C4-2B (cell line): ENCODE data around the gene SHCBP1L.

Source experiments
- H3K27ac ChIP-seq: fragments of 450-650 bp; 2 replicates; pipeline ENCODE4 v1.5.1; 2017
- ZFX ChIP-seq: fragments of 450-650 bp; IDR thresholded peaks from 2 replicates; pipeline ENCODE4 v1.6.1; 2017
- TF ChIP-seq, protein P1 (sequence below): fragments of 450-650 bp; conservative IDR thresholded peaks from 2 replicates; pipeline ENCODE4 v1.5.1; 2017; ENCODE audit warnings: mild to moderate bottlenecking

Gene SHCBP1L

DNA sequence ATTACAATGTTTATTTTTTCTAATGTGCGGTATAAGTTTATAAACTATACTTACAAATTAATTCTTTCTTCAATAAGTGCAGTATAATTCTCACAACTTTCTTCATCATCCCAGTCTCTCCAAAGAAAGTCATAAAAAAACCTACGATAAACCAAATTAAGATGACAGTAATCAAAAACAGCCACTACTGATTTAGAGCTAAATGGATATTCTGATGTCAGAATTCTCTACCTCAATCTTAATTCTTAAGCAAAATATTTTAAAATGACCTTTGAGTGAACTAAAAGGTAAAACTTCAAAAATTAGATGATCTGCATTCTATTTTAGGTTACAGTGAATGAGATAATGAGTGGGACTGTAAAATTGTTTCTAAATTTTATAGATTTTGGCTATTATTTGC is 13.6 kb downstream of the SHCBP1L start:
- H3K27ac ChIP-seq: no peak overlapping the region
- TF ChIP-seq, protein P1, sequence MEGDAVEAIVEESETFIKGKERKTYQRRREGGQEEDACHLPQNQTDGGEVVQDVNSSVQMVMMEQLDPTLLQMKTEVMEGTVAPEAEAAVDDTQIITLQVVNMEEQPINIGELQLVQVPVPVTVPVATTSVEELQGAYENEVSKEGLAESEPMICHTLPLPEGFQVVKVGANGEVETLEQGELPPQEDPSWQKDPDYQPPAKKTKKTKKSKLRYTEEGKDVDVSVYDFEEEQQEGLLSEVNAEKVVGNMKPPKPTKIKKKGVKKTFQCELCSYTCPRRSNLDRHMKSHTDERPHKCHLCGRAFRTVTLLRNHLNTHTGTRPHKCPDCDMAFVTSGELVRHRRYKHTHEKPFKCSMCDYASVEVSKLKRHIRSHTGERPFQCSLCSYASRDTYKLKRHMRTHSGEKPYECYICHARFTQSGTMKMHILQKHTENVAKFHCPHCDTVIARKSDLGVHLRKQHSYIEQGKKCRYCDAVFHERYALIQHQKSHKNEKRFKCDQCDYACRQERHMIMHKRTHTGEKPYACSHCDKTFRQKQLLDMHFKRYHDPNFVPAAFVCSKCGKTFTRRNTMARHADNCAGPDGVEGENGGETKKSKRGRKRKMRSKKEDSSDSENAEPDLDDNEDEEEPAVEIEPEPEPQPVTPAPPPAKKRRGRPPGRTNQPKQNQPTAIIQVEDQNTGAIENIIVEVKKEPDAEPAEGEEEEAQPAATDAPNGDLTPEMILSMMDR: no peak
- TF ChIP-seq ZFX: no peak

DNA sequence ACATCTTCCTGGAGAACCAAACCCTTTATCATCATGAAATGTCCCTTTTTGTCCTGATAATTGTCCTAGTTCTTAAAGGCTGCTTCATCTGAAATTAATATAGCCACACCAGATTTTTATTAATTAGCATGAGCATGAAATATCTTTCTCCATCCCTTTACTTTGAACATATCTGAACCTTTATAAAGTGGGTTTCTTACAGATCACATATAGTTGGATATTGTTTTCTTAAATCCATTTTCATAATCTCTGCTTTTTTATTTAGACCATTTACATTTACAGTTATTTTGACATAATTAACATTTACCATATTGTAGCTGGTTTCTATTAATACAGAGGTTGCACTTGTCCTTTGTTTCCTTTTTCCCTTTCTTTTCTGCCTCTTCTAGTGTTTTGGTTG is 17.2 kb downstream of the SHCBP1L start:
- TF ChIP-seq, protein P1: no peak
- no peak for TF ChIP-seq ZFX

DNA sequence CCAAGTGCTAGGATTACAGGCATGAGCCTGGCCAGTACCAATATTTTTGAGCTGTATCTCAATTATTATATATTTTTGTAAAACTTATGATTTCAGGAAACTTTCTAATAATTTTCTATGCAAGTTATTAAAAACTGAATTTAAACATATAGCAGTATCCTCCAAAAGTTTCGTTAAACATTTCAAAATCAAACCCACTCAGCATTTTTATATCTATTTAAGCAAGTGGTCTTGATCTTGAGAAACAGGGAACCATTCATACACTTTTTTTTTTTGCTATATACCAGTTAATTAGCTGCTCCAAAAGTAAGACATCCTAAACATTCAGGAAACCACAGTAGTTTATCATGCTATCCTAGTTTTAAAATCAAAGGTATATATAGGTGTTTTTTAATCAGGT is 22.0 kb downstream of the SHCBP1L start:
- H3K27ac ChIP-seq: no peak overlapping the region
- no peak for TF ChIP-seq ZFX
- TF ChIP-seq, protein P1: no peak

More for the DNA sequence above, 17.2 kb downstream of the SHCBP1L start:
- no peak overlapping the region for H3K27ac ChIP-seq

DNA sequence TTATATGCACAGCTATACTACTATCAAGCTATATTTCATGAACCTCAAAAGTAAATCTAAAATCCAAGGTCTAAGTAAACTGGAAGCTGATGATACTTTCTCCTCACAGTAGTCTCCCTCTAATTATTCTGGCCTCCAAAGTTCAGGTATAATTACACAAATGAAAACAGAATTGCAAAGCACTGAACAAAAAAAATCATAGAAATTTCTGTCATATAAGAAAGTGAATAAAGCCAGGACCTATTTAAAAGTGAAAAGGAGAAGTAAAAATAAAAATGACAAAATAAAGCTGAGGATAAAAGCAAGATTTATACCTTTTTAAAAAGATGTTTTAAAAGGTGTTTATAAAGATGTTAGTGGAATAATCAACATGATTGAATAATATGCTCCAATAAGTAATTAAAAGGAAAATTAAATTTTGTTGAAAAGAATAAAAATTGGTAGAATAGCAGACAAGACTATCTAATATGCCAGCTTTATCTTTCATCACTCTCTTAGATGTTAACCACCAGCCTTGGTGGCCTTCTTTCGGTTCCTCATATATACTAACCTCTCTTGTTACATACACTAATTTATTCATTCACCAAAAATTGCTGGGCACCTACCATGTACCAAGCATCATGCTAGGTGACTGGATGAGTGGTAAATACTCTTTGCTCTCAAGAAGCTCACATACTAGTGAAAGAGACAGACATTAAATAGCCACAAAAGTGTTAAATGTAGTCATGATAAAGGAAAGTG is 25.1 kb downstream of the SHCBP1L start:
- H3K27ac ChIP-seq: no peak overlapping the region
- no peak for TF ChIP-seq ZFX
- TF ChIP-seq, protein P1: no peak

DNA sequence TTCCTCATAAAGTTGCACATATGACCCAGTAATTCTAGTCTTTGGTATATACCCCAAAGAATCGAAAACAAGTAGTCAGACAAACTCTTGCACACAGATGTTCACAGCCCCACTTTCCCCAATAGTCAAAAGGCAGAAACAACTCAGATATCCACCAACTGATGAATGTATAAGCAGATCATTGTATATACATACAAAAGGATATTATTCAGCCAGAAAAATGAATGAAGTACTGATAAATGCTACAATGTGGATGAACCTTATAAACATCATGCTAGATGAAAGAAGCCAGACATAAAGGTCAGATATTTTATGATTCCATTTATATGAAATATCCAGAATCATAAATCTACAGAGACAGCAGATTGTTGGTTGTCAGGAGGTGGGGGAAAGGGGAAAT is 27.3 kb downstream of the SHCBP1L start:
- TF ChIP-seq, protein P1: no peak
- no peak for TF ChIP-seq ZFX
- no peak overlapping the region for H3K27ac ChIP-seq

DNA sequence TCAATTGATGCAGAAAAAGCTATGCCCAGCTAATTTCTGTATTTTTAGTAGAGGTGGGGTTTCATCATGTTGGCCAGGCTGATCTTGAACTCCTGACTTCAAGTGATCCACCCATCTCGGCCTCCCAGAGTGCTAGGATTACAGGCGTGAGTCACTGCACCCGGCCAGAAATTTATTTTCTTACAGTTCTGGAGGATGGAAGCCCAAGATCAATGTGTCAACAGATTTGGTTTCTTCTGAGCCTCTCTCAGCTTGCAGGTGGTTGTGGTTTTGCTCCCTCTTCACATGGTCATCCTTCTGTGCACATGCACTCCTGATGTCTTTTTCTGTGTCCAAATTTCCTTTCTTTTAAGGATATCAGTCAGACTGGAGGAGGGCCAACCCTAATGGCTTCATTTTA is 35.6 kb downstream of the SHCBP1L start:
- no peak overlapping the region for H3K27ac ChIP-seq
- TF ChIP-seq, protein P1: no peak
- no peak for TF ChIP-seq ZFX

DNA sequence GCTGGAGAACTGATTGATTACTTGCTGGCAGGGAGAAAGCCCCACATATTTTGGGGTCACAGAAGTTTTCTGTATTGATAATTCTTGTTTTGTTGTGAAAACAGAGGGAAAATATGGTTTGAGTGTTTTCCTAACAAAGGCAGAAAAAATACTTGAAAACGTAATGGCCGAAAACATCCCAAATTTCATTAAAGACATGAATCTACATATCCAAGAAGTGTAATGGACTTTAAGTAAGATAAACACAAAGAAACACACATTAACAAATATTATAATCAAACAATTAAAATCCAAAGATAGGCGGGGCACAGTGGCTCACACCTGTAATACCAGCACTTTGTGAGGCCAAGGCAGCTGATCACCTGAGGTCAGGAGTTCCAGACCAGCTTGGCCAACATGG is 39.6 kb downstream of the SHCBP1L start:
- H3K27ac ChIP-seq: no peak overlapping the region
- TF ChIP-seq ZFX: no peak
- TF ChIP-seq, protein P1: no peak
